K562 (cell line): Measurements from ENCODE around the gene BRPF1. TPM values are rescaled to one million over a fixed set of nuclear protein-coding genes. Genes with fewer than 3 reads are reported as not detected.

ENCODE experiments used
- ATAC-seq: fragments of 200-7000 bp; cut with Tn5 transposase; 3 replicates; pipeline ENCODE4 v1.9.1; 2020; ENCODE audit warnings: moderate library complexity
- BruUV-seq: library from RNA; stranded (reverse); fragments of 400-500 nt; replicated peaks from 2 replicates; lab custom pipeline; 2021; lab: Mats Ljungman, UMichigan
- CTCF ChIA-PET: fragments of 300-600 bp; formaldehyde crosslinking; extraction: SDS; loops from one replicate; lab custom pipeline; 2021; ENCODE audit warnings: low intra/inter-chr PET ratio; lab: Yijun Ruan, JAX
- POLR2A ChIA-PET: fragments of 300-600, 350-650 bp; sonication (Branson Sonifier 250); formaldehyde crosslinking; extraction: SDS; loops from one replicate; lab custom pipeline; 2021; ENCODE audit warnings: antibody characterized with exemption, inconsistent platforms; lab: Yijun Ruan, JAX
- DNase-seq, 4 experiments: peaks; one replicate each; pipeline versions ENCODE4 v3.0.0 to v3.0.0-alpha.2; 2011 to 2018; ENCODE audit warnings: low spot score in 3 of 4, mixed read lengths in 3 of 4; ENCODE audit errors: extremely low read depth in 1 of 4
- FAIRE-seq: peaks from 2 replicates; lab custom pipeline; 2011; peaks lifted over from hg19 to GRCh38; lab: Jason Lieb, UNC
- H2AFZ ChIP-seq: 2 replicates; pipeline ENCODE4 v1.6.0; 2011; ENCODE audit warnings: low read depth, low read length, control low read depth, inconsistent platforms
- H3K27ac ChIP-seq: fragments of 200-600 bp; 3 replicates; pipeline ENCODE4 v1.8.0; 2011; ENCODE audit warnings: low read depth, mild to moderate bottlenecking, control low read depth, inconsistent platforms, low read length, moderate library complexity, mixed read lengths; ENCODE audit errors: extremely low read depth
- H3K27me3 ChIP-seq, 2 experiments: fragments of 300-600 bp in 1 of 2; 2 replicates in 1 of 2; 3 replicates in 1 of 2; pipeline versions ENCODE4 v1.6.0 to v1.8.0; 2011; ENCODE audit warnings: inconsistent platforms in 2 of 2, low read length in 2 of 2, mild to moderate bottlenecking in 1 of 2, mixed read lengths in 1 of 2, moderate library complexity in 1 of 2; ENCODE audit not compliant: control insufficient read depth in 2 of 2, insufficient read depth in 2 of 2
- H3K36me3 ChIP-seq: fragments of 300-600 bp; 3 replicates; pipeline ENCODE4 v1.8.0; 2011; ENCODE audit warnings: mild to moderate bottlenecking, low read length, inconsistent platforms; ENCODE audit not compliant: control insufficient read depth, insufficient read depth
- H3K4me1 ChIP-seq, 2 experiments: fragments of 200-600 bp in 1 of 2; replicated peaks in 1 of 2; 2 replicates in 1 of 2; 3 replicates in 1 of 2; pipeline versions ENCODE4 v1.5.1 to v1.8.0; 2011; ENCODE audit warnings: inconsistent platforms in 2 of 2, low read length in 2 of 2, mild to moderate bottlenecking in 1 of 2, mixed read lengths in 1 of 2, moderate library complexity in 1 of 2; ENCODE audit not compliant: control insufficient read depth in 2 of 2, insufficient read depth in 2 of 2
- H3K4me2 ChIP-seq: 2 replicates; pipeline ENCODE4 v1.6.1; 2011; ENCODE audit warnings: low read length, control low read depth, inconsistent platforms, mixed read lengths; ENCODE audit not compliant: insufficient read depth
- H3K4me3 ChIP-seq: fragments of 200-600 bp; sonication (generic), shearing (Covaris generic); 2 replicates; pipeline ENCODE4 v1.5.1; 2016; ENCODE audit warnings: control low read depth, inconsistent platforms
- H3K79me2 ChIP-seq: fragments of 200-600 bp; 3 replicates; pipeline ENCODE4 v1.8.0; 2011; ENCODE audit warnings: low read length, inconsistent platforms; ENCODE audit not compliant: control insufficient read depth, insufficient read depth
- H3K9ac ChIP-seq, 2 experiments: 2 replicates each; pipeline versions ENCODE4 v1.6.0 to v1.6.1; 2011; ENCODE audit warnings: low read depth in 2 of 2, low read length in 2 of 2, control low read depth in 1 of 2, inconsistent platforms in 1 of 2, mild to moderate bottlenecking in 1 of 2, mixed read lengths in 1 of 2; ENCODE audit not compliant: insufficient read depth in 1 of 2
- H3K9me1 ChIP-seq: one replicate; pipeline ENCODE4 v1.6.0; 2011; ENCODE audit warnings: inconsistent platforms, mild to moderate bottlenecking, low read length, moderate library complexity; ENCODE audit not compliant: control insufficient read depth, insufficient read depth
- H3K9me3 ChIP-seq: replicated peaks from 2 replicates; pipeline ENCODE4 v1.5.1; 2011; ENCODE audit warnings: low read depth, low read length, inconsistent platforms; ENCODE audit not compliant: control insufficient read depth, insufficient read depth
- H4K20me1 ChIP-seq: replicated peaks from 2 replicates; pipeline ENCODE4 v1.6.1; 2011; ENCODE audit warnings: low read length, inconsistent platforms, mixed read lengths; ENCODE audit not compliant: control insufficient read depth, insufficient read depth
- GTF2E2 ChIP-seq: fragments of 200-800 bp; sonication (Bioruptor generic); IDR thresholded peaks from 2 replicates; pipeline ENCODE4 v1.6.1; 2016; ENCODE audit warnings: missing genetic modification characterization, missing compliant biosample characterization
- KDM2B ChIP-seq: fragments of 250-450 bp; sonication (Bioruptor Pico); IDR thresholded peaks from 2 replicates; pipeline ENCODE4 v1.8.0; 2021; ENCODE audit warnings: mild to moderate bottlenecking, moderate library complexity
- POLR2A ChIP-seq: fragments of 450-650 bp; conservative IDR thresholded peaks from 2 replicates; pipeline ENCODE4 v1.6.1; 2016
- POLR2AphosphoS2 ChIP-seq: IDR thresholded peaks from 2 replicates; pipeline ENCODE4 v1.6.1; 2012; ENCODE audit warnings: low read length, improper control_type of control experiment
- SMAD4 ChIP-seq: fragments of 250-450 bp; sonication (Bioruptor Pico); conservative IDR thresholded peaks from 2 replicates; pipeline ENCODE4 v1.8.0; 2021; ENCODE audit warnings: inconsistent platforms, mild to moderate bottlenecking, moderate library complexity
- WGBS: fragments of 100-300 bp; shearing (Covaris generic); methylation state at CpG from one replicate; pipeline ENCODE4 v1.1.6; 2016; ENCODE audit warnings: low coverage, mixed read lengths; ENCODE audit not compliant: insufficient coverage; ENCODE audit errors: missing lambda C conversion rate; 5-methylcytosine and 5-hydroxymethylcytosine counted together
- in situ Hi-C: fragments of 300-500 bp; cut with MboI; formaldehyde crosslinking; loops from 4 replicates; pipeline ENCODE4 v1.15.0; 2018; ENCODE audit warnings: inconsistent platforms, mixed read lengths
- intact Hi-C: fragments of 100-400 bp; cut with micrococcal nuclease; formaldehyde crosslinking; loops from 2 replicates; pipeline ENCODE4 v1.14.2; 2022
- polyA plus RNA-seq, 8 experiments: library from polyadenylated mRNA; depleted of rRNA in 4 of 8; stranded (reverse) in 5 of 8; unstranded in 3 of 8; fragments of >200 nt; fragmentation: Nextera tagmentation in 2 of 8; fragmentation: Illumina TruSeq in 1 of 8; extraction: Ambion mirVana in 2 of 8; extraction: Trizol in 1 of 8; gene quantifications; 2 replicates each; pipeline versions ENCODE4 v1.2.1 to v1.2.3, GENCODE V29; 2011 to 2014; ENCODE audit warnings: inconsistent platforms in 1 of 8, missing spikeins in 1 of 8
- total RNA-seq, 7 experiments: library from RNA; depleted of rRNA in 6 of 7; stranded (reverse); fragments of >200 nt in 6 of 7; fragmentation: Illumina TruSeq in 2 of 7; extraction: Trizol in 2 of 7; gene quantifications; 2 replicates each; pipeline versions ENCODE4 v1.2.1 to v1.2.3, GENCODE V29; 2011 to 2021; ENCODE audit warnings: low replicate concordance in 1 of 7

Gene BRPF1
- total and polyA plus RNA-seq, 9 of the 15 experiments (the other 6 are each of a cell fraction or from before 2014, with no cell fraction given) = 1.1 to 40.2 (median 23.5) TPM

GRCh38 chr3:9795207-9795606 is 63.7 kb downstream of the BRPF1 start:
- intact Hi-C loops = loop anchor here (10.0 kb wide), 1 partner anchor 290 kb away; no protein-coding TSS in a partner anchor
- POLR2A ChIA-PET = interaction anchor here (1.4 to 2.4 kb wide), 2 partner anchors 10 to 13 kb away, joined by 7 to 10 read pairs; no protein-coding TSS in a partner anchor
- H3K4me3 ChIP-seq = no peak overlapping the region
- no peak overlapping the region for H3K9ac ChIP-seq
- no TSS peak for BruUV-seq
- peaks cover 3% of the 10 kb centered on the region; the same call in 1 of the 2 replicates for H4K20me1 ChIP-seq
- H3K9me3 ChIP-seq = no peaks in the 10 kb centered on the region
- H3K36me3 ChIP-seq = peaks cover 83% of the 10 kb centered on the region
- no peak overlapping the region for H3K4me2 ChIP-seq
- 0 out of 3 replicates have a peak overlapping the region, but pooled peaks have one; percentile 3 for H3K27ac ChIP-seq
- DNase-seq (no peak), FAIRE-seq (no peak), ATAC-seq (no peak)
- H3K4me1 ChIP-seq = peaks cover 8 to 11% of the 10 kb centered on the region in 2 experiments; a peak in 4 of 5 replicates
- no peak overlapping the region for H2AFZ ChIP-seq
- no peaks in the 10 kb centered on the region for H3K27me3 ChIP-seq
- H3K79me2 ChIP-seq = peaks cover 68% of the 10 kb centered on the region
- WGBS = 89% methylated on average over 5 of the region's 5 CpGs
- no peak for TF ChIP-seq POLR2AphosphoS2
- peak; percentile 15 for TF ChIP-seq POLR2A
- TF ChIP-seq, all 486 proteins: peak for 1
- peaks cover 3% of the 10 kb centered on the region for H3K9me1 ChIP-seq
- CTCF ChIA-PET = no interaction called here
- in situ Hi-C loops = no loop called here

GRCh38 chr3:9797196-9797945 is 65.8 kb downstream of the BRPF1 start:
- no peak overlapping the region for H3K27ac ChIP-seq
- 95% methylated on average over 11 of the region's 12 CpGs for WGBS
- no peak overlapping the region for H3K4me3 ChIP-seq
- H3K27me3 ChIP-seq = no peaks in the 10 kb centered on the region
- H3K36me3 ChIP-seq = peaks cover 89% of the 10 kb centered on the region
- peaks cover 3% of the 10 kb centered on the region for H3K9me1 ChIP-seq
- no peak overlapping the region for H2AFZ ChIP-seq
- H3K9ac ChIP-seq = peak overlapping the region in 1 of 2 experiments; percentile 23; a peak in 1 of 4 replicates
- in situ Hi-C loops (no loop called here), intact Hi-C loops (loop anchor here (10.0 kb wide), 1 partner anchor 293 kb away; no protein-coding TSS in a partner anchor)
- peaks cover 3% of the 10 kb centered on the region; the same call in 1 of the 2 replicates for H4K20me1 ChIP-seq
- H3K79me2 ChIP-seq = peaks cover 48% of the 10 kb centered on the region
- DNase-seq = peak in 1 of 4 experiments; percentile 10
- ATAC-seq = no peak
- ChIA-PET POLR2A (interaction anchor here (2.4 kb wide), 1 partner anchor 11 kb away, joined by 10 read pairs; no protein-coding TSS in a partner anchor), CTCF (interaction anchor here (0.7 kb wide), 1 partner anchor 345 kb away, joined by 4 read pairs; no protein-coding TSS in a partner anchor)
- FAIRE-seq = no peak
- no peak overlapping the region for H3K4me2 ChIP-seq
- no TSS peak for BruUV-seq
- H3K9me3 ChIP-seq = no peaks in the 10 kb centered on the region
- H3K4me1 ChIP-seq = no peaks in the 10 kb centered on the region; a peak in 3 of 5 replicates
- TF ChIP-seq SMAD4 (CRISPR knock-in tag) (no peak), GTF2E2 (no peak), KDM2B (CRISPR knock-in tag) (no peak)
